GM15510 (cell line): Measurements from ENCODE around the gene LRRC27.

ENCODE experiments used
- POLR2A ChIP-seq: IDR thresholded peaks from 3 replicates; pipeline ENCODE4 v1.6.1; 2011; ENCODE audit warnings: borderline replicate concordance; ENCODE audit not compliant: insufficient read length; ENCODE audit errors: extremely low read depth

Gene LRRC27

GRCh38 chr10:132336919-132337407 is 5.0 kb downstream of the LRRC27 start:
- no peak for TF ChIP-seq POLR2A

GRCh38 chr10:132338876-132339275 is 6.9 kb downstream of the LRRC27 start:
- no peak for TF ChIP-seq POLR2A

GRCh38 chr10:132339276-132339675 is 7.3 kb downstream of the LRRC27 start:
- TF ChIP-seq POLR2A: no peak

- no peak for TF ChIP-seq POLR2A
Observed at GRCh38 chr10:132341017-132341416, 9.0 kb downstream of the LRRC27 start.

- no peak for TF ChIP-seq POLR2A
Observed at GRCh38 chr10:132341781-132342180, 9.8 kb downstream of the LRRC27 start.

GRCh38 chr10:132342553-132342952 is 10.6 kb downstream of the LRRC27 start:
- no peak for TF ChIP-seq POLR2A

- TF ChIP-seq POLR2A: no peak
Observed at GRCh38 chr10:132344386-132344785, 12.4 kb downstream of the LRRC27 start.

GRCh38 chr10:132345345-132345744 is 13.4 kb downstream of the LRRC27 start:
- no peak for TF ChIP-seq POLR2A

- TF ChIP-seq POLR2A: no peak
Observed at GRCh38 chr10:132346806-132347205, 14.8 kb downstream of the LRRC27 start.

GRCh38 chr10:132347211-132347930 is 15.4 kb downstream of the LRRC27 start:
- no peak for TF ChIP-seq POLR2A

- TF ChIP-seq POLR2A: no peak
Observed at GRCh38 chr10:132347931-132348267, 15.9 kb downstream of the LRRC27 start.

GRCh38 chr10:132349766-132350165 is 17.8 kb downstream of the LRRC27 start:
- no peak for TF ChIP-seq POLR2A

GRCh38 chr10:132350391-132350790 is 18.4 kb downstream of the LRRC27 start:
- no peak for TF ChIP-seq POLR2A

GRCh38 chr10:132350946-132351345 is 19.0 kb downstream of the LRRC27 start:
- no peak for TF ChIP-seq POLR2A

GRCh38 chr10:132351611-132352010 is 19.6 kb downstream of the LRRC27 start:
- TF ChIP-seq POLR2A: no peak
